Measurements from ENCODE around the gene TFIP11.

- TF ChIP-seq, protein P1, sequence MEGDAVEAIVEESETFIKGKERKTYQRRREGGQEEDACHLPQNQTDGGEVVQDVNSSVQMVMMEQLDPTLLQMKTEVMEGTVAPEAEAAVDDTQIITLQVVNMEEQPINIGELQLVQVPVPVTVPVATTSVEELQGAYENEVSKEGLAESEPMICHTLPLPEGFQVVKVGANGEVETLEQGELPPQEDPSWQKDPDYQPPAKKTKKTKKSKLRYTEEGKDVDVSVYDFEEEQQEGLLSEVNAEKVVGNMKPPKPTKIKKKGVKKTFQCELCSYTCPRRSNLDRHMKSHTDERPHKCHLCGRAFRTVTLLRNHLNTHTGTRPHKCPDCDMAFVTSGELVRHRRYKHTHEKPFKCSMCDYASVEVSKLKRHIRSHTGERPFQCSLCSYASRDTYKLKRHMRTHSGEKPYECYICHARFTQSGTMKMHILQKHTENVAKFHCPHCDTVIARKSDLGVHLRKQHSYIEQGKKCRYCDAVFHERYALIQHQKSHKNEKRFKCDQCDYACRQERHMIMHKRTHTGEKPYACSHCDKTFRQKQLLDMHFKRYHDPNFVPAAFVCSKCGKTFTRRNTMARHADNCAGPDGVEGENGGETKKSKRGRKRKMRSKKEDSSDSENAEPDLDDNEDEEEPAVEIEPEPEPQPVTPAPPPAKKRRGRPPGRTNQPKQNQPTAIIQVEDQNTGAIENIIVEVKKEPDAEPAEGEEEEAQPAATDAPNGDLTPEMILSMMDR (IDR thresholded peaks at IDR 0.05), result no peak
- no peak for TF ChIP-seq POLR2A (IDR thresholded peaks at IDR 0.05)
Observed at GRCh38 chr22:26522012-26522411, 9.7 kb upstream of the TFIP11 start.

Data from vagina (tissue), 2 donors.